Astrocyte (in vitro differentiated cells and primary cell): ENCODE measurements around the gene SCNN1A. TPM values are rescaled to one million over a fixed set of nuclear protein-coding genes. Genes with fewer than 3 reads are reported as not detected.

Source experiments
- DNase-seq: peaks from one replicate; pipeline ENCODE4 v3.0.0-alpha.2; 2010; ENCODE audit warnings: low read depth
- FAIRE-seq: peaks from 2 replicates; lab custom pipeline; 2011; peaks lifted over from hg19 to GRCh38; lab: Jason Lieb, UNC
- H2AFZ ChIP-seq: 2 replicates; pipeline ENCODE4 v1.6.0; 2012; ENCODE audit warnings: low read depth, low read length, inconsistent platforms
- H3K27ac ChIP-seq: 2 replicates; pipeline ENCODE4 v1.5.1; 2011; ENCODE audit warnings: low read depth, low read length, inconsistent platforms
- H3K27me3 ChIP-seq: 2 replicates; pipeline ENCODE4 v1.6.0; 2011; ENCODE audit warnings: low read length, inconsistent platforms; ENCODE audit not compliant: insufficient read depth
- H3K36me3 ChIP-seq: 2 replicates; pipeline ENCODE4 v1.5.1; 2011; ENCODE audit warnings: low read length, inconsistent platforms; ENCODE audit not compliant: insufficient read depth
- H3K4me1 ChIP-seq: 2 replicates; pipeline ENCODE4 v1.5.1; 2011; ENCODE audit warnings: low read length, inconsistent platforms; ENCODE audit not compliant: insufficient read depth
- H3K4me2 ChIP-seq: 2 replicates; pipeline ENCODE4 v1.6.0; 2012; ENCODE audit warnings: low read length, inconsistent platforms
- H3K4me3 ChIP-seq: 2 replicates; pipeline ENCODE4 v1.5.1; 2011; ENCODE audit warnings: low read depth, mild to moderate bottlenecking, low read length, inconsistent platforms; ENCODE audit not compliant: insufficient read depth
- H3K79me2 ChIP-seq: 2 replicates; pipeline ENCODE4 v1.6.0; 2012; ENCODE audit warnings: mild to moderate bottlenecking, low read length, inconsistent platforms; ENCODE audit not compliant: insufficient read depth
- H3K9ac ChIP-seq: 2 replicates; pipeline ENCODE4 v1.6.0; 2012; ENCODE audit warnings: mild to moderate bottlenecking, low read length, inconsistent platforms
- H3K9me3 ChIP-seq: 2 replicates; pipeline ENCODE4 v1.5.1; 2012; ENCODE audit warnings: low read depth, mild to moderate bottlenecking, low read length, inconsistent platforms; ENCODE audit not compliant: insufficient read depth
- H4K20me1 ChIP-seq: 2 replicates; pipeline ENCODE4 v1.6.0; 2012; ENCODE audit warnings: low read length, inconsistent platforms; ENCODE audit not compliant: insufficient read depth
- H3K27ac Mint-ChIP-seq: one replicate; pipeline ENCODE4 v1.8.0; 2021; ENCODE audit warnings: mild to moderate bottlenecking, mixed read lengths; ENCODE audit not compliant: unreplicated experiment
- H3K27me3 Mint-ChIP-seq: one replicate; pipeline ENCODE4 v1.8.0; 2021; ENCODE audit warnings: low read depth, mixed read lengths; ENCODE audit not compliant: unreplicated experiment
- H3K36me3 Mint-ChIP-seq: one replicate; pipeline ENCODE4 v1.8.0; 2021; ENCODE audit warnings: low read depth, mixed read lengths; ENCODE audit not compliant: unreplicated experiment
- H3K4me1 Mint-ChIP-seq: one replicate; pipeline ENCODE4 v1.8.0; 2021; ENCODE audit warnings: low read depth, mixed read lengths; ENCODE audit not compliant: unreplicated experiment
- H3K4me3 Mint-ChIP-seq: one replicate; pipeline ENCODE4 v1.8.0; 2021; ENCODE audit warnings: mild to moderate bottlenecking, moderate library complexity, mixed read lengths; ENCODE audit not compliant: unreplicated experiment
- H3K9me3 Mint-ChIP-seq: one replicate; pipeline ENCODE4 v1.8.0; 2021; ENCODE audit warnings: mild to moderate bottlenecking, mixed read lengths; ENCODE audit not compliant: unreplicated experiment
- EZH2 ChIP-seq: IDR thresholded peaks from 2 replicates; pipeline ENCODE4 v1.6.1; 2012; ENCODE audit warnings: mild to moderate bottlenecking, low read length, inconsistent platforms; ENCODE audit not compliant: insufficient read depth
- total RNA-seq: library from RNA; stranded (reverse); gene quantifications from 2 replicates; pipeline ENCODE4 v1.2.1, GENCODE V29; 2021
- TF ChIP-seq, protein P1 (sequence below): IDR thresholded peaks from 2 replicates; pipeline ENCODE4 v1.5.1; 2011; ENCODE audit warnings: low read depth, mild to moderate bottlenecking, inconsistent platforms, low read length, moderate library complexity; ENCODE audit not compliant: insufficient read depth

Gene SCNN1A
- total RNA-seq, 1 donor from 2014 or later = 1.3 TPM

DNA sequence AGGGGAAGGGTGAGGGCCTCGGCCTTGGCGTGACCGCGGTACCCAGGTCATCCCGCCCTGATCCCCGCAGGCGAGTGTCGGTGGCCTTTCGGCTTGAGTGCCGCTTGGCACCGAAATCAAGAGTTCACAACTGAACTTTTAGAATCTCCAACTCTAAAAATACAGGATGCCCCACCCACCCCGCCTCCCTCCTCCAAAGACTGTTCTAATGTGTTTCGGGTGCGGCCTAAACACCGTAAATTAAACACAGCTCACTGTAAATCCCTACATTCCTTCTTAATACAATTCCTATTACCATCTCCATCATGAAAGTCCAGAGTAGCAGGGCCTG, 11.4 kb downstream of the SCNN1A start:
- peaks cover 5% of the 10 kb centered on the region for H3K27me3 Mint-ChIP-seq
- Histone ChIP-seq H3K4me3 (no peak overlapping the region), H3K9ac (no peak overlapping the region), H3K79me2 (no peaks in the 10 kb centered on the region), H4K20me1 (no peaks in the 10 kb centered on the region), H3K36me3 (no peaks in the 10 kb centered on the region), H3K4me1 (peaks cover 9% of the 10 kb centered on the region), H3K27me3 (no peaks in the 10 kb centered on the region), H3K27ac (no peak overlapping the region), H3K4me2 (no peak overlapping the region), H3K9me3 (no peaks in the 10 kb centered on the region), H2AFZ (peak overlapping the region; percentile 93)
- no peaks in the 10 kb centered on the region for H3K9me3 Mint-ChIP-seq
- no peak overlapping the region for H3K4me3 Mint-ChIP-seq
- no peak overlapping the region for H3K27ac Mint-ChIP-seq
- no peak for DNase-seq
- H3K4me1 Mint-ChIP-seq = no peaks in the 10 kb centered on the region
- no peak for TF ChIP-seq EZH2
- TF ChIP-seq, protein P1, sequence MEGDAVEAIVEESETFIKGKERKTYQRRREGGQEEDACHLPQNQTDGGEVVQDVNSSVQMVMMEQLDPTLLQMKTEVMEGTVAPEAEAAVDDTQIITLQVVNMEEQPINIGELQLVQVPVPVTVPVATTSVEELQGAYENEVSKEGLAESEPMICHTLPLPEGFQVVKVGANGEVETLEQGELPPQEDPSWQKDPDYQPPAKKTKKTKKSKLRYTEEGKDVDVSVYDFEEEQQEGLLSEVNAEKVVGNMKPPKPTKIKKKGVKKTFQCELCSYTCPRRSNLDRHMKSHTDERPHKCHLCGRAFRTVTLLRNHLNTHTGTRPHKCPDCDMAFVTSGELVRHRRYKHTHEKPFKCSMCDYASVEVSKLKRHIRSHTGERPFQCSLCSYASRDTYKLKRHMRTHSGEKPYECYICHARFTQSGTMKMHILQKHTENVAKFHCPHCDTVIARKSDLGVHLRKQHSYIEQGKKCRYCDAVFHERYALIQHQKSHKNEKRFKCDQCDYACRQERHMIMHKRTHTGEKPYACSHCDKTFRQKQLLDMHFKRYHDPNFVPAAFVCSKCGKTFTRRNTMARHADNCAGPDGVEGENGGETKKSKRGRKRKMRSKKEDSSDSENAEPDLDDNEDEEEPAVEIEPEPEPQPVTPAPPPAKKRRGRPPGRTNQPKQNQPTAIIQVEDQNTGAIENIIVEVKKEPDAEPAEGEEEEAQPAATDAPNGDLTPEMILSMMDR = no peak
- H3K36me3 Mint-ChIP-seq = peaks cover 2% of the 10 kb centered on the region
- FAIRE-seq = no peak

DNA sequence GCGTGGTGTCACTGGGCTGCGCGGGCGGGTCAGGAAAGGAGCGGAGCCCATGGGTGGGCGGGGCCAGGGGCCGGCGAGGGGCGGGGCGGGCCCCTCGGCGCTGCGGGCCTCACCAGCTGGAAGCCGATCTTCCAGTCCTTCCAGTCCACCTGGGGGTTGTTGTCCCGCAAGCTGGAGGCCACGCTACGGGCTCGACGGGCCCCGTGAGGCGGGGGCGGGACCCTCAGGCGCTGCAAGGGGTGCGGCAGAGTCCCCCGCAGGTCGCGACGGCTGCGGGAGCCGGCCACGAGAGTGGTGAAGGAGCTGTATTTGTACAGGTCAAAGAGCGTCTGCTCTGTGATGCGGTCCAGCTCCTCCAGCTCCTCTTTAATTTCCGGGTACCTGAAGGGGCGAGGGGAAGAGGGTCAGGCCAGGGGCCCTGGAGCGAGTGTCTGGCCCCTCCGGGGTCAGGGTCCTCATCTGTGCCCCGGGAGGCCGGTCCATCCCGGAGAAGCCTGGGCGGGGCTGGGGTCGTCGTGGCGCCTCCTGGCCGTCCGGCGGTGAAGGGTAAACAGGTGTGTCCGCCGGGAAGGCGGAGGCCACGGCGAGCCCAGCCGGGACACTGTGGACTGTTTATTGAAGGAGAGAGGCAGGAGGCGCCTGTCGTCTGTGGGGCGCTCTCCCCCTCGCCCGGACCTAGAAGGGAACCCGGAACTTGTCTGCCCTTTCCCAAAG, 11.9 kb downstream of the SCNN1A start:
- H3K4me3 Mint-ChIP-seq = no peak overlapping the region
- H3K27me3 ChIP-seq = no peaks in the 10 kb centered on the region
- H3K9ac ChIP-seq = peak overlapping the region; percentile 39
- peak overlapping the region; percentile 88 for H3K4me2 ChIP-seq
- peak overlapping the region; percentile 42 for H3K4me3 ChIP-seq
- H3K4me1 Mint-ChIP-seq = no peaks in the 10 kb centered on the region
- no peaks in the 10 kb centered on the region for H4K20me1 ChIP-seq
- H3K27ac ChIP-seq = no peak overlapping the region
- no peaks in the 10 kb centered on the region for H3K36me3 ChIP-seq
- FAIRE-seq (no peak), DNase-seq (no peak)
- H3K9me3 ChIP-seq = no peaks in the 10 kb centered on the region
- H2AFZ ChIP-seq = peak overlapping the region; percentile 93
- peaks cover 5% of the 10 kb centered on the region for H3K27me3 Mint-ChIP-seq
- H3K79me2 ChIP-seq = no peaks in the 10 kb centered on the region
- no peak for TF ChIP-seq EZH2
- TF ChIP-seq, protein P1 = no peak
- no peaks in the 10 kb centered on the region for H3K9me3 Mint-ChIP-seq
- no peak overlapping the region for H3K27ac Mint-ChIP-seq
- peaks cover 9% of the 10 kb centered on the region for H3K4me1 ChIP-seq
- H3K36me3 Mint-ChIP-seq = peaks cover 2% of the 10 kb centered on the region

DNA sequence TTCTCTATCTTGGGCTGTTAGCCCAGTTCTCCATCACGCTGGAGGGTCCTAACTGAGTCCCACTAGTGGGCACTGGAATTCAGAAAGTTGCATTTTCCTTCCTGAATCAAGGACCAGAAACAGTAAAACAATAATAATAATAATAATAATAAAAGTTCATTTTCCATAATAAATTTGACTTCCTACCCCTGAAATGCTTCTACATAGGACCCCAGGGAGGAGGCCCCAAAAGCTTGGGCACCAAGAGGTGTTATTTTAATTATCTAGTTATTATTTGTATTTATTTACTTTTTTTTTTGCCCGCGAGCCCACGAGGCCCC, 12.4 kb downstream of the SCNN1A start:
- H3K4me3 ChIP-seq = no peak overlapping the region
- H3K4me3 Mint-ChIP-seq = no peak overlapping the region
- no peaks in the 10 kb centered on the region for H3K4me1 Mint-ChIP-seq
- no peak for TF ChIP-seq EZH2
- TF ChIP-seq, protein P1 = no peak
- H3K36me3 Mint-ChIP-seq = peaks cover 2% of the 10 kb centered on the region
- no peak overlapping the region for H3K9ac ChIP-seq
- H3K27ac Mint-ChIP-seq = no peak overlapping the region
- no peaks in the 10 kb centered on the region for H3K79me2 ChIP-seq
- no peaks in the 10 kb centered on the region for H4K20me1 ChIP-seq
- H3K4me1 ChIP-seq = peaks cover 9% of the 10 kb centered on the region
- FAIRE-seq (no peak), DNase-seq (no peak)
- H3K27me3 Mint-ChIP-seq = peaks cover 5% of the 10 kb centered on the region
- H3K27me3 ChIP-seq = no peaks in the 10 kb centered on the region
- no peaks in the 10 kb centered on the region for H3K9me3 ChIP-seq
- H3K36me3 ChIP-seq = no peaks in the 10 kb centered on the region
- H3K9me3 Mint-ChIP-seq = no peaks in the 10 kb centered on the region
- no peak overlapping the region for H3K27ac ChIP-seq
- H3K4me2 ChIP-seq = peak overlapping the region; percentile 88
- H2AFZ ChIP-seq = no peak overlapping the region
